DND-41 (cell line): Measurements from ENCODE around the gene NCBP1.
A peak's percentile ranks its signal among the peaks of the same experiment; 100 is the strongest.

Experiments
- ATAC-seq: fragments of 200-7000 bp; cut with Tn5 transposase; 3 replicates; pipeline ENCODE4 v1.9.1; 2021; ENCODE audit warnings: low read depth; ENCODE audit not compliant: insufficient read depth
- DNase-seq: peaks from one replicate; pipeline ENCODE4 v3.0.0-alpha.2; 2020
- H2AFZ ChIP-seq: 2 replicates; pipeline ENCODE4 v1.6.0; 2012; ENCODE audit warnings: low read depth, low read length
- H3K27ac ChIP-seq: 2 replicates; pipeline ENCODE4 v1.5.1; 2012; ENCODE audit warnings: low read length, inconsistent platforms
- H3K27me3 ChIP-seq: fragments of 200-600 bp; sonication (generic); 2 replicates; pipeline ENCODE4 v1.6.0; 2012; ENCODE audit warnings: low read length, mild to moderate bottlenecking, inconsistent platforms; ENCODE audit not compliant: insufficient read depth, poor library complexity
- H3K36me3 ChIP-seq: 2 replicates; pipeline ENCODE4 v1.5.1; 2012; ENCODE audit warnings: low read length, inconsistent platforms; ENCODE audit not compliant: insufficient read depth
- H3K4me1 ChIP-seq: 2 replicates; pipeline ENCODE4 v1.5.1; 2012; ENCODE audit warnings: mild to moderate bottlenecking, low read length; ENCODE audit not compliant: insufficient read depth
- H3K4me2 ChIP-seq: 2 replicates; pipeline ENCODE4 v1.6.0; 2012; ENCODE audit warnings: mild to moderate bottlenecking, moderate library complexity, low read length, inconsistent platforms; ENCODE audit not compliant: insufficient read depth
- H3K4me3 ChIP-seq, 2 experiments: fragments of 200-600 bp in 1 of 2; shearing (Covaris generic) in 1 of 2; 2 replicates each; pipeline ENCODE4 v1.5.1; 2012 to 2016; ENCODE audit warnings: inconsistent platforms in 2 of 2, low read length in 2 of 2, mild to moderate bottlenecking in 2 of 2, low read depth in 1 of 2, moderate library complexity in 1 of 2
- H3K79me2 ChIP-seq: 2 replicates; pipeline ENCODE4 v1.6.0; 2012; ENCODE audit warnings: low read length, inconsistent platforms; ENCODE audit not compliant: insufficient read depth
- H3K9ac ChIP-seq: 2 replicates; pipeline ENCODE4 v1.6.0; 2012; ENCODE audit warnings: low read depth, mild to moderate bottlenecking, inconsistent platforms, low read length, moderate library complexity
- H3K9me3 ChIP-seq: 2 replicates; pipeline ENCODE4 v1.5.1; 2012; ENCODE audit warnings: low read length, moderate library complexity, mild to moderate bottlenecking, inconsistent platforms; ENCODE audit not compliant: insufficient read depth, severe bottlenecking
- H4K20me1 ChIP-seq: 2 replicates; pipeline ENCODE4 v1.6.0; 2012; ENCODE audit warnings: low read length; ENCODE audit not compliant: insufficient read depth
- CTCF ChIP-seq: IDR thresholded peaks from 2 replicates; pipeline ENCODE4 v1.5.1; 2012; ENCODE audit warnings: borderline replicate concordance, low read length, moderate library complexity, mild to moderate bottlenecking; ENCODE audit not compliant: poor library complexity, severe bottlenecking; ENCODE audit errors: extremely low read depth
- EZH2 ChIP-seq: IDR thresholded peaks from 3 replicates; pipeline ENCODE4 v1.6.1; 2012; ENCODE audit warnings: borderline replicate concordance, low read depth, mild to moderate bottlenecking, moderate library complexity, low read length, inconsistent platforms; ENCODE audit not compliant: severe bottlenecking

Gene NCBP1

DNA sequence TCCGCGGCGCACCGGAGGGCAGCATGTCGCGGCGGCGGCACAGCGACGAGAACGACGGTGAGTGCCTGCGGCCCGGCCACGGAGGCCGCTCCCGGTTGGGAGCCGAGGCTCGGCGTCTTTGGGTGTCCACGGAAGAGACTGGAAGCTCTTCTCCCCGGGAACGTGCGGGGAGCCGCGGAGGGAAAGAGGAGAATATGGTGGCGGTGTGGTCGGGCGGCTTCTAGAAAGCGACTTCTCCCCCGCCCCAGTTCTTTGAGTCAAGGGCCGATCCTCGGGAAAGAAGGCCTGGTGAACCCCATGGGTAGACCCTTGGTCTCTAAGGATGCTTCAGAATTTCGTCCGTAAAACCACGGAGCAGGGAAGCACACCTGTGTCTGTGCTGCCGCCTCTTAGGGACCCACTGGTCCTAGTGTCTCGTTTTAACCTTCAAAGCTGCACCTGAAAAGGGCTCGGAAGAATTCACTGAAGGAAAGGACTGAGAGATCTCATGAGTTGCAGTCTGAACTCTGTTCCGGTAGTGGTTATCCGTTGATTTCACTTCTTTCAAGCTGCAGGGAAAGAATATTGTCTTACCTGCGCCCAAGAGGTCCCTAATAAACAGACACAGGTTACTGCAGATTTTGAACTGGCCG, 354 bp downstream of the NCBP1 start:
- H3K36me3 ChIP-seq = peaks cover 16% of the 10 kb centered on the region
- no peaks in the 10 kb centered on the region for H3K9me3 ChIP-seq
- H3K27me3 ChIP-seq = no peaks in the 10 kb centered on the region
- no peak for ATAC-seq
- peaks cover 92% of the 10 kb centered on the region for H3K79me2 ChIP-seq
- peaks cover 58% of the 10 kb centered on the region for H3K4me1 ChIP-seq
- H4K20me1 ChIP-seq = peaks cover 44% of the 10 kb centered on the region
- H2AFZ ChIP-seq = peak overlapping the region; percentile 95
- peak overlapping the region; percentile 75 to 99 for H3K4me3 ChIP-seq
- TF ChIP-seq EZH2 = no peak
- TF ChIP-seq CTCF = no peak
- DNase-seq = no peak
- H3K27ac ChIP-seq = peak overlapping the region; percentile 77
- H3K9ac ChIP-seq = peak overlapping the region; percentile 99
- peak overlapping the region; percentile 82 for H3K4me2 ChIP-seq

DNA sequence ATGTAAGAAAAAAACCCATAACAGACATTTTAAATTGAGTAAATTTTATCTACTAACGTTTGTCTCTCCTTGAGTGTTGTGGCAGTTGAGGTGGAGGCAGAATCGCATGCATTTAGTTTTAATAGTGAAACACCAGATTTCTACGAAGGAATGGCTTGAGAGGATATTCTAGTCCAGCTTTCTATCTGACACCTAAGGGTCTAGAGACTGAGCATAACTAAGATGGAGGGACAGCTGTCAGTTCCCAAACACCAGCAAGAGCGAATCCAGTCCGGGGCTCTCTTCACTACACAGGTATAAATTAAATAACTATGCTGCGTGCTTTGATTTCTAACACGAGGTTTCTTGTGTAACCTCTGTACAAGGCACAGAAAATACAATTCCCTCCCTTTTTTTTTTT, 1.4 kb downstream of the NCBP1 start:
- Histone ChIP-seq H3K4me1 (peaks cover 59% of the 10 kb centered on the region), H2AFZ (no peak overlapping the region), H4K20me1 (peaks cover 44% of the 10 kb centered on the region), H3K4me2 (peak overlapping the region; percentile 82), H3K27ac (peak overlapping the region; percentile 77), H3K9ac (peak overlapping the region; percentile 99), H3K36me3 (peaks cover 17% of the 10 kb centered on the region), H3K79me2 (peaks cover 92% of the 10 kb centered on the region), H3K4me3 (peak overlapping the region; percentile 75 to 99), H3K9me3 (no peaks in the 10 kb centered on the region), H3K27me3 (no peaks in the 10 kb centered on the region)
- no peak for DNase-seq
- TF ChIP-seq EZH2 (no peak), CTCF (no peak)
- ATAC-seq = no peak

DNA sequence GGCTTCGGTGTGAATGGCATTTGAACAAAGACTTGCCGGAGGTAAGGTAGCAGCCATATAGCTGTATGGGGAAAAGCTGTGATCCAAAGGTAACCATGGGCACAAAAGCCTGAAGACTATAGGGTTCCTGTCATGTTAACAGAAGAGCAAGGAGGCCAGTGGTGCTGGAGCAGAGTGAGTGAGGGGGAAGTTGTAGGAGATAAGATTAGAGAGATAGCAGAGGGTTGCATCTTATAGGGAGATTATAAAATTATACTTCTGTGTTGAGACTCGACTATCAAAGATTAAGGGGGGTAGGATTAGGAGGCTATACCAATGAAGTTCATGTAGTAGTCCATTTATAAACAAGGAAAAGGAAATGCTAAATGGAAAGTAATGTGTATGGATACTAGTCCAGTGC, 3.3 kb downstream of the NCBP1 start:
- H3K36me3 ChIP-seq = peaks cover 33% of the 10 kb centered on the region
- H3K79me2 ChIP-seq = peaks cover 91% of the 10 kb centered on the region
- H2AFZ ChIP-seq = no peak overlapping the region
- peaks cover 51% of the 10 kb centered on the region for H4K20me1 ChIP-seq
- ATAC-seq (no peak), DNase-seq (no peak)
- no peak overlapping the region for H3K27ac ChIP-seq
- no peak for TF ChIP-seq CTCF
- no peaks in the 10 kb centered on the region for H3K9me3 ChIP-seq
- peak overlapping the region; percentile 55; the same call in 1 of the 2 replicates for H3K4me2 ChIP-seq
- no peaks in the 10 kb centered on the region for H3K27me3 ChIP-seq
- H3K4me1 ChIP-seq = peaks cover 48% of the 10 kb centered on the region
- H3K9ac ChIP-seq = no peak overlapping the region; the same call in 1 of the 2 replicates
- peak overlapping the region in 1 of 2 experiments; percentile 12; a peak in 1 of 4 replicates for H3K4me3 ChIP-seq

DNA sequence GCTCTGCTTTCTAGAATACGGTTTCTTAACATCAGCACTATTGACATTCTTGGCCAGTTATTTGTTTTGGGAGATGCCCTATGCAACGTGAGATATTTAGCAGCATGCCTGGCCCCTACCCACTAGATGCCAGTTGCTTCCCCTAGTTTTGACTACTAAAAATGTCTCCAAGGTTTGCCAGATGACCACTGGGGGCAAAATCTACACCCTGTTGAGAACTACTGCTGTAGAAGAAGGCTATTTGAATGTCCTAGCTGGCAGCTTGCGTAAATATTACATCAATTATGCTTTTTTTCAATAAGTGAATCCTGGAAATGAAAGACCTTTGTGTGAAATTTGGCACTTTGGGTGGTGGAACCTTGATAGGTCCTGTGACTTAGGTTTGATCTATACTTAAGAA, 5.0 kb downstream of the NCBP1 start:
- Histone ChIP-seq H3K4me2 (peak overlapping the region; percentile 41; the same call in 1 of the 2 replicates), H3K27ac (no peak overlapping the region), H3K4me1 (peaks cover 45% of the 10 kb centered on the region), H2AFZ (no peak overlapping the region), H3K36me3 (peaks cover 50% of the 10 kb centered on the region), H3K9ac (no peak overlapping the region), H4K20me1 (peaks cover 53% of the 10 kb centered on the region), H3K27me3 (no peaks in the 10 kb centered on the region), H3K79me2 (peaks cover 89% of the 10 kb centered on the region), H3K9me3 (no peaks in the 10 kb centered on the region), H3K4me3 (no peak overlapping the region)
- ATAC-seq (no peak), DNase-seq (no peak)
- no peak for TF ChIP-seq CTCF
- no peak for TF ChIP-seq EZH2
